GM10266 (cell line): ENCODE results near the gene CEP112.
"Not testable (repeated sequence)": the region's sequence is repeated elsewhere in the genome, so short reads cannot be mapped to it uniquely, and the experiment has no call there.

Experiments
- DNase-seq: peaks from one replicate; pipeline ENCODE4 v3.0.0; 2012; ENCODE audit errors: extremely low spot score
- CTCF ChIP-seq: IDR thresholded peaks from 2 replicates; pipeline ENCODE4 v1.5.1; 2012; ENCODE audit warnings: mild to moderate bottlenecking, low read depth; ENCODE audit not compliant: control insufficient read depth, insufficient read depth; ENCODE audit errors: missing control alignments

The CEP112 gene

GRCh38 chr17:65739034-65739433, 452.9 kb downstream of the CEP112 start:
- TF ChIP-seq CTCF = no peak
- no peak for DNase-seq

- TF ChIP-seq CTCF = no peak
- no peak for DNase-seq
Observed at GRCh38 chr17:65737451-65737850, 454.5 kb downstream of the CEP112 start.

- no peak for TF ChIP-seq CTCF
Observed at GRCh38 chr17:65733314-65733713, 458.6 kb downstream of the CEP112 start.

GRCh38 chr17:65732667-65733066, 459.3 kb downstream of the CEP112 start:
- DNase-seq = not testable (repeated sequence)

More at GRCh38 chr17:65733314-65733713, 458.6 kb downstream of the CEP112 start:
- DNase-seq = no peak

- TF ChIP-seq CTCF = no peak
- no peak for DNase-seq
Observed at GRCh38 chr17:65730711-65731169, 461.2 kb downstream of the CEP112 start.

GRCh38 chr17:65729207-65729606, 462.7 kb downstream of the CEP112 start:
- no peak for DNase-seq
- no peak for TF ChIP-seq CTCF

GRCh38 chr17:65727832-65728231, 464.1 kb downstream of the CEP112 start:
- no peak for DNase-seq
- TF ChIP-seq CTCF = no peak

- no peak for TF ChIP-seq CTCF
- no peak for DNase-seq
Observed at GRCh38 chr17:65727246-65727645, 464.7 kb downstream of the CEP112 start.
